Measurements from ENCODE around the gene TF.

Gene TF

DNA sequence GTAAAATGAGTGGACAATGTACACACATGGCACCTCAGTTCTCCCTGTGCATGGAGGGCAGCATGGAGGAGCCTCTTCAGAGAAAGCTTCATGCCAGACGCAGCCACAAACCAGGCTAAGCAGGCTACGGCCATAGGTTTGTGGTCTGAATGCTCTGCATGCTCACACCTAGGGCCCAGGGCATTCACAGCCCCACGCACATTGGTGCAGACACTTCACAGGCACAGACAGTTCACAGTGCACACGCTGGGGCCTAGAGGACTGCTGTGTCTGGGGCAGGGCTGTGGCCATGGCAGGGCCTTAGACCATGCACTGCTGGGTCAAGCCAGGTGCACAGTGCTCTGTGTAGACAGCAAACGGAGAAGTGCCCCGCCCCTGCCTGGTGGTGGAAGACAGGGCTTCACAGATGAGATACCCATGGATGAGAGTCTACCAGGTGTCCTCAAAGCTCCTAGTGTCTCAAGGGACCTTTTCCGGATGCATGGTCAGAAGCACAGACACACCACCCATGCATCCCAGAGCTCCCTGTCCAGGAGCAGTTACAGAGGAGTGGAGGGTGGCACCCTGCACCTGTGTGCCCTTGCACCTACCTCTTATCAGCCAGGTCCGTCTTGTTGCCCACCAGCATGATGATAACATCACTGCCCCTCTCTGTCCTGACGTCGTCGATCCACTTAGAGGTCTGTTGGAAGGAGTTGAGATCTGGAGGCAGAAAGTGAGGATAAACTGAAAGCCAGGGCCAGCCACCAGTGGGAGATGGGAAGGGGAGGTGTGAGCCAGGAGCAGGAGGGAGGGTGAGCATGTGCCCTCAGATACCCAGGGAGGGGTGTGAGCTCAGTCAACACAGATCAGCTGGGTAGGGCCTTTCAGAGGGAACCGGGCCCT lies 93.0 kb downstream of the TF start:
- no peak for DNase-seq

GRCh38 chr3:133840055-133840737 lies 94.0 kb downstream of the TF start:
- no peak for DNase-seq

- DNase-seq = no peak
Observed at GRCh38 chr3:133840767-133841166, 94.6 kb downstream of the TF start.

DNA sequence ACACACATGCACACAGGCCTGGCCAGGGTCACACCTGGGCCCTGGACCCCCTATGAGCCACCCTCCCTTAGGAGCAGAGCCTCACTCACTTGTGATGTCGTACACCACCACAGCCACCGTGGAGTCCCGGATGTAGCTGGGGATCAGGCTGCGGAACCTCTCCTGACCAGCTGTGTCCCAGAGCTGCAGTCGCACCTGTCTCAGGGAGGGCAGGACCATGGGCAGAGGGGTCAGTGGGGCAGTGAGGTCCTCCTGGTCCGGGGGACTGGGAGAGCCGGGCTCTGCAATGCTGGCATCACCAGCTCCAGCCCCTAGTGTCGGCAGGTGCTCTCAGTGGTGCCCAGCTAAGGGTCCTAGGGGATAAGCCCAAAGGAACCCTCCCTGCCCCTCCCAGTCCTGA lies 95.0 kb downstream of the TF start:
- DNase-seq = no peak

DNA sequence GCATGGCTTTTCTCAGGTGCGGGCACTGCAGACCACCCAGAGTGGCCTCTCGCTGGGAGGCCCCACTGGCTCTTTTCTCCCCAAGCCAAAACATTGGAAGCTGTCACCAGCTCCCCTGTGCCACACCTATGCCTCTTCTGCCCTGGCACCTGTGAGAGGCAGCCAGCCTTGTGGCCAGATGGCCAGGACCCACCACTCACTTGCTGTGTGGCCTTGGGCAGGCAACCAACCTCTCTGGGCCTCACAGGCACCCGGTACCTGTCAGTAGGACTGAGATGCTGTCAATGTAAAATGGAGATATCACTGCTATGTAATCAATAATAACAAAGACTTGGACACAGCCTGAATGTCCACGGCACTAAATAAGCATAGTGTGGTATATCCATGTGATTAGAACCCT lies 96.0 kb downstream of the TF start:
- DNase-seq = no peak

GRCh38 chr3:133843634-133844033 lies 97.4 kb downstream of the TF start:
- DNase-seq = no peak

DNA sequence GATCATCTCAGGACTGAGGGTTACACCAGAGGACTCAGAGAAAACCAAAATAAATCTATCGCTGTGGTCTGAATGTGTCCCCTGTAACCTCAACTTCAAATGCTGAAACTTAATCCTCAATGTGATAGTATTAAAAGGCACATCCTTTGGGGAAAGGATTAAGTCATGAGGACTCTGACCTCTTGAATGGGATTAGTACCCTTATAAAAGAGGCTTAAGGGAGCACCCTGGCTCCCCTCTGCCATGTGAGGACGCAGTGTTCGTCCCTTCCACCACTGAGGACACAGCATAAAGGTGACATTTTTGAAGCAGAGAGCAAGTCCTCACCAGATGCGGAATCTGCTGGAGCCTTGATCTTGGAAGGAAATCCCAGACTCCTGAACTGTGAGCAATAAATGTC lies 98.9 kb downstream of the TF start:
- no peak for DNase-seq

Measured in SW 1271 (cell line).